Measurements from ENCODE around the gene CSGALNACT2.
"Not testable (repeated sequence)": the region's sequence is repeated elsewhere in the genome, so short reads cannot be mapped to it uniquely, and the experiment has no call there.

CSGALNACT2 gene, protein sequence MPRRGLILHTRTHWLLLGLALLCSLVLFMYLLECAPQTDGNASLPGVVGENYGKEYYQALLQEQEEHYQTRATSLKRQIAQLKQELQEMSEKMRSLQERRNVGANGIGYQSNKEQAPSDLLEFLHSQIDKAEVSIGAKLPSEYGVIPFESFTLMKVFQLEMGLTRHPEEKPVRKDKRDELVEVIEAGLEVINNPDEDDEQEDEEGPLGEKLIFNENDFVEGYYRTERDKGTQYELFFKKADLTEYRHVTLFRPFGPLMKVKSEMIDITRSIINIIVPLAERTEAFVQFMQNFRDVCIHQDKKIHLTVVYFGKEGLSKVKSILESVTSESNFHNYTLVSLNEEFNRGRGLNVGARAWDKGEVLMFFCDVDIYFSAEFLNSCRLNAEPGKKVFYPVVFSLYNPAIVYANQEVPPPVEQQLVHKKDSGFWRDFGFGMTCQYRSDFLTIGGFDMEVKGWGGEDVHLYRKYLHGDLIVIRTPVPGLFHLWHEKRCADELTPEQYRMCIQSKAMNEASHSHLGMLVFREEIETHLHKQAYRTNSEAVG

DNA sequence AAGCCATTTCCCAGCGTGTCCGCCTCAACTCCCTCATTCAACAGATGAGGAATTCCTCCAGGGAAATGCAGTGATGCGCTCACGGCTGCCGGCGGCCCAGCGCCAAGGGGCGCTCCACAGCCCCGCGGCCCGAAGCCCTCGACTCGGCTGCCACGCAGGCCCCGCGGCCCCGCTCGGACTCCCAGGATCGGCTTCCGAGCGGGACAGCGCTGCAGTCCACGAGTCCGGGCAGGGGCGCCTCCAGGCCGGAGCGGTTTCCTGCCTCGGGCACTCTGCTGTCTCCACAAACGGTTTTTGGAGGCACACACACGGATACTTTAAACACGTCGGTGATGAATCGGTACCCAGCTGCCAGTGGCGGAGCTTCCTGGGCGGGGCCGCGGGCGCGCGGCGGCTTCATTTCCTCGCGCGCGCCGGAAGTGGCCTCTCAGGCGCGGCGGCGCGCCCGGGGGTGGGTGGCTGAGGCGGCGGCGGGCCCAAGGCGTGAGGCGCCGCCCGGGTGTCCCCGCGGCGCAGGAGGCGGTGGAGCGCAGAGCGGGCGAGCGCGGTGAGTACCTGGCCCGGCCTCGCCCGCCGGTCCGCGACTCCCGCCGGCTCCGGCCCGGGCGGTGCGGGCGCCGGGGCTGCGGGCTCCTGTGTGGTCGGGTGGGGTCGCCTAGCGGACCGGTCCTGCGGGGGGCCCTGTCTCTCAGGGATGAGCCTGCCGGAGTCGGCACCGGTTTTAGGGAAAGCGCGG lies at the start of gene CSGALNACT2:
CSGALNACT2 (plus strand) TSS at position 425 of the 736 bp plus-strand sequence. CDS start 16,705 bp downstream, outside the sequence.
- peak; percentile 75 for DNase-seq (ENCODE audit: low read depth)

DNA sequence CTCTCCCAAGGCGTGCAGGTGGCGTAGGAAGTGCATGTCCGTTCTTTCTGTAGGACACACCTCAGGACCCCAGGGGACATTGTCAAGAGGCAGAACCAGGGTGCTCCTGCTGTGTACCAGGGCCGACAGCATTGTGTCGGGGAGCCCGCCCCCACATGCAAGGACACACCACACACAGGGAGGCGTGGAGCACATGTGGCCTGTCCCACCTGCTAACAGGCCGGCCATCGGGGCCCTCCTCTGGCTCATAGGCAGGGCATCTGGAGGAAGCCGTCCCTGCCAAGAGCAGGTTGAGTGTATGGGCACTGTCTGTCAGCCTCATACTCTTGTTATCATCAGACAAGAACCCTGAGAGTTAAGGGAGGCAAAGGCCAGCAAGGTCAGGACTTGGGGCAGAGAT lies 48.7 kb upstream of the CSGALNACT2 start:
- DNase-seq (ENCODE audit: low read depth): no peak

DNA sequence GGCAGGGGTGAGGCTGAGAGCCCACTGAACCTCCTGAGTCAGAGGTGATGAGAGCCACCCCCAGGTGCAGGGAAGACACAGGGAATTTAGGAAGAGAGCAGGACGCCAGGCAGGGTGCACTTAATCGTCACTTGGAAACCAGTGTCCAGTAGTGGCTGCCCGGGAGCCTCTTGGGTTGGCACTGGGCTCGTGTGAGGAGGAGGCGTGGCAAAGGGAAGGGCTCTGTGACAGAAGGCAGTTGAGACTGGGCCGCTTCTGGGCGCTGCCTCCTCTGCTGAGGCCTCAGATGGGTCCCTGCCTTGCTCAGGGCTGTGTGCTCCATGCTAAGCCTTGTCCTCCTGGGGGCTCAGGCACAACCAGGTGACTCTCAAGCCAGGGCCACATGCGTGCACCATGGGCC lies 48.1 kb upstream of the CSGALNACT2 start:
- no peak for DNase-seq (ENCODE audit: low read depth)

DNA sequence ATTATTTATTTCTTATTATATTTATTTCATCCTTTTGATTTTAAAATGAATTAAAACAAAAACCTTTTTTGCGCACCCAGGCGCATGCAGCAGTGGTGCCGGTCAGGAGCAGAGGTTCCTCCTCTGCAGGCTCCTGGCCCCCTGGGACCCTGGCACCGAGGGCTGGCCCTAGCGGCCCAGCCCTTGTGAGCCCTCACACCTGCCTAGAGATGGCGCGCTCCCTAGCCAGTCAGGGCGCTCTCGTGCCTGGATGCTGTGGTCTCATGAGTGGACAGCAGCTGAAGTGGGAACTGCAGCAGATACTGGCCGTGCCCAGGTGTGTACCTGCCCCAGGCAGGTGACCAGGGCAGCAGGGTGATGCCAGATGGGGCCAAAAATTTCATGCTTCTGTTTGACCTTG lies 47.6 kb upstream of the CSGALNACT2 start:
- DNase-seq (ENCODE audit: low read depth): no peak

DNA sequence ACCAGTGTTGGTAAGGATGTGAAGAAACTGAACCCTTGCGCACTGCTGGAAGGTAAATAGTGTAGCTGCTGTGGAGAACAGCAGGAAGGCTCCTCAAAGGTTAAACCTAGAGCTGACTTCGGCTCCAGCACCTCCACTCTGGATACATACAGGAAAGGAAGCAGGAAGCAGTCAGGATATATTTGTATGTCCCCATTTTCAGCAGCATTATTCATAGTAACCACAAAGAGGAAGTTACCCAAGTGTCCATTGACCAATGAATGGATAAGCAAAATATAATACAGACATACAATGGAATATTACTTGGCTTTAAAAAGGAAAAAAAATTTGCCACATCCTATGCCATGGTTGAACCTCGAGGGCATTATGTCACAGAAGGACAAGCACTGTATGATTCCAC lies 46.4 kb upstream of the CSGALNACT2 start:
- no peak for DNase-seq (ENCODE audit: low read depth)

DNA sequence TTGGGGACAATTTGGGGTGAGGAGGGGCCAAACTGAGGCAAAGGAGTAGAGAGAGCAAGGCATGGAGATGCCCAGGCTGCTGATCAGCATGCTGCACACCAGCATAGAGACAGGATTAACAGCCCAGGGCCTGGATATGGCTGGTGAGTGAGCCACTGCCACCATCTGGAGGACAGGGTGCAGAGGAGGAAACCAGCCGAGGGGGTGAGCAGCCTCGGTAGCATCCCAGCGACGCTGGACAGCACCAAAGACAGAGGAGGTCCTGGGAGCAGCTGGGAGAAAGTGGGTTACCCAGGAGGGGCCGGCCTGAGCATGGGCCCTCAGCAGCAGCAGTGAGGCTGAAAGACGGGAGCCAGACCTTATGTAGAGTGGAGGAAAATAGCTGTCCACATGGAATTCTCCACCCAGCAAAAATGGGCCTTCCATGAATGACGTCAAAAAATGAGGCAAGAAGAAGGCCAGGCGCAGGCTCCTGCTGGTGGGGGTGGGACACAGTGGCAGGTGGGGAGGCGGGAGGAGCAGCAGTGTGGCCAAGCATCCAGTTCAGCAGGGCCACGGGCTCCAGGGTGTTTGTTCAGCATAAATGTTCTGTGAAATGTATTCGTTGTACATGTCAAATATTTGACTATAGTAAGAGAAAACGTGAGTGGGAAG lies 44.7 kb upstream of the CSGALNACT2 start:
- no peak for DNase-seq (ENCODE audit: low read depth)

DNA sequence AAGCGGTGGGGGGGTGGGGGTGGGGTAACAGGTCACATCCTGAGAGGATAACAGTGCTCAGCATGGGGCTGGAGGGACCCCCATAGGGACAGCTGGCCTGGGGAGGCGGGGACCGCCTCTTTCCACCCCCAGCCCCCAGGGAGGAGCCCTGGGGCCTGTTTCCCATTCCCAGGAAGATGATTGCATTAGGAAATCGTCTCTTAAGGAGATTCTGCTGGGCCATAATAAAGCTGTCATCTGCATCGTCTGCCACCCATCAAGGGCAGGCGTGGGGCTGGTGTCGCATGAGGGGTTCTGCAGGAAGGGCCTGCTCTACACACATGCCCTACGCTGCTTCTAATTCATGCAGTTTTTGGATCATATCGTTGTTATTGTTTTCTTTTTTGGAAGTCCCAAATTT lies 44.2 kb upstream of the CSGALNACT2 start:
- DNase-seq (ENCODE audit: low read depth): no peak

DNA sequence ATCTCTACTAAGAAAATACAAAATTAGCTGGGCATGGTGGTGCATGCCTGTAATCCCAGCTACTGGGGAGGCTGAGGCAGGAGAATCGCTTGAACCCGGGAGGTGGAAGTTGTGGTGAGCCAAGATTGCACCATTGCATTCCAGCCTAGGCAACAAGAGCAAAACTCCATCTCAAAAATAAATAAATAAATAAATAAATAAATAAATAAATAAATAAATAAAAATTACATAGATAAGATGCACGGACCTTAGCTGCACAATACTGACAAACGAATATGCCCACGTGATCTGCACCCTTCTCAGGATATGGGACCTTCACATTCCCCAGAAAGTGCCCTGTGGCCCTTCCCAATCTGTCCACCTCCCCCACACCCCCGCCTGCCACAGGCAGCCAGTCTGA lies 38.9 kb upstream of the CSGALNACT2 start:
- not testable (repeated sequence) for DNase-seq (ENCODE audit: low read depth)

DNA sequence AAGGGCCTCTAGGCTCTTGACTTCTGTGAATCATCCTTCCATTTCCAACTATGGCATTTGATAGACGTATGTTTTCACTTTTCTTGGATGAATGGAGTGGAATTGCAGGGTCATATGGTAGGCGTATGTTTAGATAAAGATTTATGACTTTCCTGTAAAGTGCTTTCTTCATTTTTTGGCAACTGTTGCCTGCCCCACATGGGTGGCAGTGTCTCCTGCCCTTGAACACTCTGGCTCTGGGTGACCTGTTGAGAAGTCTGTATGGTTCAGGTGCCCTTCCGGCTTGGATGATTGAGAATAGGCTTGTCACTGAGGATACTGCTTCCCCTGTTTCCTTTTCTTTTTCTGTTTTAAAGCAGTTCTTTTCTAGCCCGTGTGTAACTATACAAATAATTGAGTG lies 38.3 kb upstream of the CSGALNACT2 start:
- no peak for DNase-seq (ENCODE audit: low read depth)

DNA sequence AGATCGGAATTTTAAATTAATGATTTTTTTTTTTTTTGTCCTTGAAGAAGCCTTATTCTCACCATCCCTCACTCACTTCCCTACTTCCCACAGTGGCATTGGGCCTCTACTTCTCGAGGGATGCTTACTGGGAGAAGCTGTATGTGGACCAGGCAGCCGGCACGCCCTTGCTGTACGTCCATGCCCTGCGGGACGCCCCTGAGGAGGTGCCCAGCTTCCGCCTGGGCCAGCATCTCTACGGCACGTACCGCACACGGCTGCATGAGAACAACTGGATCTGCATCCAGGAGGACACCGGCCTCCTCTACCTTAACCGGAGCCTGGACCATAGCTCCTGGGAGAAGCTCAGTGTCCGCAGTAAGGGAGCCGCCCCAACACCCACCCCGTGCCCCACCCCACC lies 37.9 kb upstream of the CSGALNACT2 start:
- DNase-seq (ENCODE audit: low read depth): no peak

DNA sequence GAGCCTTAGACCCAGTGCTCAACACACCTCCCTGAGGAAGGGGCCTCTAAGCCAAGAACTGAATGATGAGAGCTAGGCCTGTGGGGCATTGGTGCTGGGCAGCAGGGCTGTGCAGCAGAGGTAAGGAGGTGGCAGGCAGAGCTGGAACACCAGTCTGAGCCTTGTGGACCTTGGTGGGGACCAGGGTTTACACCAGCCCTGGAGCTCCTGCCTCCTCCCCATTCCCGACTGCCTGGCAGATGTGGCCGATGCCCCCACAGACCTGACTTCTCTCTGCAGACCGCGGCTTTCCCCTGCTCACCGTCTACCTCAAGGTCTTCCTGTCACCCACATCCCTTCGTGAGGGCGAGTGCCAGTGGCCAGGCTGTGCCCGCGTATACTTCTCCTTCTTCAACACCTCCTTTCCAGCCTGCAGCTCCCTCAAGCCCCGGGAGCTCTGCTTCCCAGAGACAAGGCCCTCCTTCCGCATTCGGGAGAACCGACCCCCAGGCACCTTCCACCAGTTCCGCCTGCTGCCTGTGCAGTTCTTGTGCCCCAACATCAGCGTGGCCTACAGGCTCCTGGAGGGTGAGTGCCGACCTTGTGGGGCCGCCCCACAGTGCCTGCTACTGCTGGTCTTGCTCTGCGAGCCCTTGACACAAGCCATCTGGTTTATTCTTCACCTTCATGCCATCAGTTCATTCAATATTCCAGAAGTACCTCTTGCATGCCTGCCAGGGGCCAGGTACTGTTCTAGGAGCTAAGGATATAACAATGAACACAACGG lies 36.0 kb upstream of the CSGALNACT2 start:
- no peak for DNase-seq (ENCODE audit: low read depth)

DNA sequence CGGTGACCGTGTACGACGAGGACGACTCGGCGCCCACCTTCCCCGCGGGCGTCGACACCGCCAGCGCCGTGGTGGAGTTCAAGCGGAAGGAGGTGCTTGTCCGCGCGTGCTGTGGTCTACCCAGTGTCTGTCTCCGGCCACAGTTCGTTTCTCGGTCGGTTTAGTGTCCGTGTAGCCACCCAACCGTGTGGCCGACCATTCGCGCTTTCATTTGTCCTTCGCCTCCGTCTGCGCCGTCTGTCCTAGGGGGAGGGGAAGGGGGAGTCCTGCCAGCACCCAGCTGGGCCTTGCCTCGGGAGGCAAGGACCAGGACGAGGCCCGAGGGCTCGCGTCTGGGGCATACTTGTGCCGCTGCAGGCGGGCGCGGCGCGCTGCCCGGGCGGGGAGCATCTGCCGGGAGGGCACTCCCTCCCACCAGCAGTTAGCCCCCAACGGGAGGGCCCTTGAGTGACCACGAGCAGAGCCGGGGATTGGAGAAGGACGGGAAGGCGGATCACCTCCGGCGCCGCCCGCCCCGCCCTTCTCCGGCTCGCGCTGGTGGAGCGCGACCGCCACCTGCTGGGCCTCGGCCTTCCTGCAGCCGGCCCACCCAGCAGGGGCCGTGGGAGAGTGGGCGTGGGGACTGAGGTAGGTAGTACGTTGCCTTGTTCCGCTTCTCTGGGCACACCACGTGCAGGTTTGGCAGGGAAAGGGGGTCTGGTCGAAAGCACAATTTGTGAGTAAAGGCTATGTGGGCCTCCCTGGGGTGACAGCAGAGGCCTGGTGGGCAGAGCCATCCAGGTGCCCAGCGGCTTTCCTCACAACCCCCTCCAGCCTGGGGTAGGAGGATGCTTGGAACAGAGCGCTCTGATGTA lies 32.9 kb upstream of the CSGALNACT2 start:
- peak; percentile 58 for DNase-seq (ENCODE audit: low read depth)

DNA sequence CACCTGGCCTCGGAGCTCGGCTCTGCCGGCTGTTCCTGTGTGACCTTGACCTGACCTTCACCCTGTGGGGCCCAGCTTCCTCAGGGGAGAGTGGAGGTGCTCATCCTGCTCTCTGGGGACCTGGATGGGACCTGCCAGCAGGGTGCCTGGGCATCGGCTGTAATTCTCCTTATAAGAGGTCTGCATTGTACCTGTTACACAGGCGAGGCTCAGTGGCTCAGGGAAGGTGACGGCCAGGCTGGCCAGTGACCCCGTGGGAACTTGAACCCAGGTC lies 32.4 kb upstream of the CSGALNACT2 start:
- DNase-seq (ENCODE audit: low read depth): no peak

DNA sequence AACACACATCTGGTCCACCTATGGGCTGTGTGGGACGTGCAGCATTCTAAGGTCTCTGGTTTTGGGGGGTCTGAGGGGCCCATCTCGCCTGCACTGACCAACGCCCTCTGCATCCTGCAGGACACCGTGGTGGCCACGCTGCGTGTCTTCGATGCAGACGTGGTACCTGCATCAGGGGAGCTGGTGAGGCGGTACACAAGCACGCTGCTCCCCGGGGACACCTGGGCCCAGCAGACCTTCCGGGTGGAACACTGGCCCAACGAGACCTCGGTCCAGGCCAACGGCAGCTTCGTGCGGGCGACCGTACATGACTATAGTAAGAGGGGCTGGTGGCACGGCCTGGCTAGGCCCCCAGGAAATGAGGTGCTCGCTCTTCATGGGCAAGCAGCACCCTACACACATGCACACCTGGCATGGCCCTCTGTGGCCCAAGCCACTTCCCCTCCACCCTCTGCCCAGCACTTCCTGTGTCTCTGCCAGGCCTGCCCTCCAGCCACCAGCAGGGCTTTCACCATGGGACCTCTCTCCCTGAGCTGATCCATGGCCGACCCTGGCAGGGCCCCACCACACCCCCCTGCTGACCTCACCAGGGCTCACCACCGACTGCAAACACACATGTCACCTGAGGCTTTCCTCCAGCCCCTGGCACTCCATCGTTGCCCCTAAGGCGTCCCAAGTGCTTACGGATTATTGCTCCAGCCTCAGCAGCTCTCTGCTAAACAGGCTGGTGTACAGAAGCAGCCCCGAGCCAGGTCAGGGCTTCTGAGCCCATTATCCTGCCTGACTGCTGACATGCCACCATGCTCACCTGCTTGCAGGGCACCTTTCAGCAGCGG lies 31.8 kb upstream of the CSGALNACT2 start:
- no peak for DNase-seq (ENCODE audit: low read depth)

DNA sequence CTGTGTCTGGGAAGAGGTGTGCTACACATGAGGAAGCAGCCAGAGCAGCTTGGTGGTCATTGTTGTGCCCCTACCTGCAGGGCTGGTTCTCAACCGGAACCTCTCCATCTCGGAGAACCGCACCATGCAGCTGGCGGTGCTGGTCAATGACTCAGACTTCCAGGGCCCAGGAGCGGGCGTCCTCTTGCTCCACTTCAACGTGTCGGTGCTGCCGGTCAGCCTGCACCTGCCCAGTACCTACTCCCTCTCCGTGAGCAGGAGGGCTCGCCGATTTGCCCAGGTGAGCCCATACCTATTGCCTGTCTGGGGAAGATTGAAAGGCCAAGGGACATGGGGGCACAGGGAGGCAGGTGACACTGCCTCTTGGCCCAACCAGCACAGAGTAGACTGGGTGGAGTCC lies 29.3 kb upstream of the CSGALNACT2 start:
- DNase-seq (ENCODE audit: low read depth): no peak

DNA sequence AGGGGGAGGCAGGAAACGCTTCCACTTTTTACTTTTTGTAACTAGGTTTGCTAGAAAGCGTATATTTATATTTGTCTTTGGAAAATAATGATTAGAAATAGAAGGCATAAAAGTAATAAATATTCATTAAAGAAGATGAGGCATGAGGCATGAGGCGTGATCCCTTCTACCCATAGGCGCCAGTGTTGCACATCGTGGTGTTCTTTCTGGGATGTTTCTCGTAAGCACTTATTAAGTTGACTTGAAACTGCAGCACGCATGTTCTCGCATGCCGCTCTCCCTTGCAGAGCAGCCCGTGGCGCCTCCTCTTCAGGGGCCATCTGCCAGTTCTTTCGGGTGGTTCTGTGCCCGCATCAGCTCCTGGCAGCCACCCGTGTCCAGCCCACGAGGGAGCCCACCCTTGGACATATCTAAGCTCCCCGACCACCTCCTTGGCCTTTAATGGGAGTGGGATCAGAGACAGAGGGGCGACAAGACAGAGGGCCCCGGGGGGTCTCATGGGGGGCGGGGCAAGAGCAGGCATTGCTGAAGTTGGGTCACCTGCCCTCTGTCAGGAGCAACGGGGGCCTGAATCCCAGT lies 28.5 kb upstream of the CSGALNACT2 start:
- no peak for DNase-seq (ENCODE audit: low read depth)

DNA sequence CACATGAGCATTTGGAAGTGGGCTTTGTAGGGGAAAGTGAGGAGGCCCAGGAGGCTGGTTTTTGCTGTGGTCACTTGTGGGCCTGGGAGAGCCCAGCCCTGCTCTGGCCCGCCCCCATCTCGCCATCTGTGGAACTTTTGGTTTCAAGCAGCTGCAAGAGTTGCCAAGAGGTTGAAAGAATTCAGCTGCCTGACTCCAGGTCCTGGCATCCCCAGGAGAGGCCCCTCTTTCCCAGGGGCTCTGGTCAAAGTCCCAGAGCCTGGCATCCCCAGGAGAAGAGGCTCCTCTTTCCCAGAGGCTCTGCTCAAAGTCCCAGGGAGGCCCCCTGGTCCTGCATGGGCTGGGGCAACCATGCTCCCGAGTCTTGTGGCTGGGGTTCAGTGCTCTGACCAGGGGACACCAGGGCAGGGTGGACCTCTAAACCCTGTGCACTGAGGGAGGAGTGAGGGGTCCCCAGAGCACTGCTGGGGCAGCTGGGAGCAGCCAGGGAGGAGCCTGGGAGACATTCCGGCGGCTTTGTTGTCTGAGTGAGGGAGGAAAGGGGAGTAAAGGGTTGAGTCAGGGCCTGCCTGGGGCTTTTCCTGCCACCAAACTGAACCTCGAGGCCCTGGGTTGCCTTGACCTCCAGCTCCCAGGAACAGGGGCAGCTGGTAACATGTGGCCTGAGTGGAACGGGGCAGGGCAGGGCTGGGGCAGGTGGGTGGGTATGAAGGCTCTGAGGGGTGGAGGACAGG lies 27.7 kb upstream of the CSGALNACT2 start:
- DNase-seq (ENCODE audit: low read depth): no peak

DNA sequence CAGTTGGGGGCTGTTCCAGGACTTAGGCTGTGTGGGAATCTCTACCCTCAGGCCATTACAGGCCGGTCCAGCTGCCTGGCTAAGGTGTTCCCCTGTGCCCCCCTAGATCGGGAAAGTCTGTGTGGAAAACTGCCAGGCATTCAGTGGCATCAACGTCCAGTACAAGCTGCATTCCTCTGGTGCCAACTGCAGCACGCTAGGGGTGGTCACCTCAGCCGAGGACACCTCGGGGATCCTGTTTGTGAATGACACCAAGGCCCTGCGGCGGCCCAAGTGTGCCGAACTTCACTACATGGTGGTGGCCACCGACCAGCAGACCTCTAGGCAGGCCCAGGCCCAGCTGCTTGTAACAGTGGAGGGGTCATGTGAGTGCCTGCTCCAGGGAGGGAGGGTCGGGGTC lies 27.1 kb upstream of the CSGALNACT2 start:
- DNase-seq (ENCODE audit: low read depth): no peak

DNA sequence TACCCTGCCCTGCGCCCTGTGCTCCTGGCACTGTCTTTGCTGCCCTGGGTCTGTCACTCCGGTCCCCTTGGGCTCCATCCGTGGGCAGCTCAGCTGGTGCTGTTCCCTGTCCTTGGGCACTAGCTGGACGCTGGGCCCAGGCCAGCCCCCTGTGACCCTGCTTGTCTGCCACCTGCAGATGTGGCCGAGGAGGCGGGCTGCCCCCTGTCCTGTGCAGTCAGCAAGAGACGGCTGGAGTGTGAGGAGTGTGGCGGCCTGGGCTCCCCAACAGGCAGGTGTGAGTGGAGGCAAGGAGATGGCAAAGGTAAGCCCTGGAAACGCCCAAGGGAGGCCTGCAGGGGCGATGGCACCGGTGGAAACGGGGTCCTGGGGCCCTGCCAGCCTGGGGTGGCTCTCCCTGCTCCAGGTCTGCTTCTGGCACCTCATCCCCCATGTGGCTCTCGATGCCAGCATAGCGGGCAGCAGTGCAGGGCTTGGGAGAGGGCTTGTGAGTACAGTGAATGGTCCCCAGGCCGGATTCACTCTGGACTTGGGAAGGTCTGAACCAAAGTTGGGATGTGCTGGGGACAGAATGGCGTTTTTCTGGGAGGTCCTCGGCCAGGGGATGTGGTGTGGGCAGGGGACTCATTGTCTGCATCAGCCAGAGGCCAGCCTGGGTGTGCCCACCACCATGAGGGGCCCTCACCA lies 26.2 kb upstream of the CSGALNACT2 start:
- DNase-seq (ENCODE audit: low read depth): no peak

Measured in stimulated activated CD8-positive, alpha-beta memory T cell treated with anti-CD3 and anti-CD28 coated beads, Interleukin-12 subunit alpha, Interleukin-12 subunit beta, amount 100 ng/mL, for 1 hour (primary cell).